OCI-LY1 (cell line): ENCODE data around the gene MAN2C1.

Source experiments
- EZH2 ChIP-seq: fragments of 200-600 bp; sonication (generic), shearing (Covaris generic); IDR thresholded peaks from 2 replicates; pipeline ENCODE4 v1.8.0; 2017; ENCODE audit warnings: borderline replicate concordance, mixed run types, mild to moderate bottlenecking, antibody characterized with exemption, low read length, moderate library complexity, mixed read lengths
- TF ChIP-seq, protein P1 (sequence below): fragments of 200-600 bp; sonication (generic), shearing (Covaris generic); IDR thresholded peaks from 2 replicates; pipeline ENCODE4 v1.5.1; 2017; ENCODE audit warnings: mild to moderate bottlenecking, antibody characterized with exemption, low read length, moderate library complexity, mixed read lengths

DNA sequence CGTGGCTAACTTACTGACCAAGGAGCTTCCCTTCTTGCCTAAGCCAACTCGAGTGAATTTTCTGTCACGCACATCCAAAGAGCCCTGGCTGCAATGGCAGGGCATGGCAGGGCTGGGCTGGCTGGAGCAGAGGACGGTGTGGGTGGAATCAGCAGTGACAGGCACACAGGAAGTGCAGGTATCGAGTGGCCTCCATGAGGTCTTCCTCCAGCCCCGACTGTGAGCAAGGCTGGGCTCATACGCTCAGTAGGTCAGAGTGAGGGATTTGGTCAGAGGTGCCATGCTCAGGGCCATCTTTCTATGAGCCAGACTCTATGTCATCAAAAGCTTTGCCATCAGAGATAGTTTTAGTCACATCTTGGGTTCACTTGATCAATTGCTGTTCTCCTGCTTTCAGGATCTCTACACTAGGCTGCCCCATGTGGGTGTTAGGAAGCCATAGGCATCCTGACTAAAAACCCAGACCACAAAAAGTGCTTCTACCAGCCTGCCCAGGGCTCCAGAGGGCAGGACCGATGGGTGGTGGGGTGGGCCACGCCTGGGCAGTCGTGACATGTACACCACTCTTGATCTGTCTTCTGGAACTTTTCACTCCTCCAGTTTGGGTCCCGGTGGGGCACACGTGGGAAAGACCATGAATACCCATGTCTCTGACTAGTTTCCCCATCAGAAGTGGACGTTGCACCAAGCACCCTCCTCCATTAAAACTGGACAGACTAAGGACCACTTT lies 55.1 kb downstream of the MAN2C1 start:
- TF ChIP-seq, protein P1, sequence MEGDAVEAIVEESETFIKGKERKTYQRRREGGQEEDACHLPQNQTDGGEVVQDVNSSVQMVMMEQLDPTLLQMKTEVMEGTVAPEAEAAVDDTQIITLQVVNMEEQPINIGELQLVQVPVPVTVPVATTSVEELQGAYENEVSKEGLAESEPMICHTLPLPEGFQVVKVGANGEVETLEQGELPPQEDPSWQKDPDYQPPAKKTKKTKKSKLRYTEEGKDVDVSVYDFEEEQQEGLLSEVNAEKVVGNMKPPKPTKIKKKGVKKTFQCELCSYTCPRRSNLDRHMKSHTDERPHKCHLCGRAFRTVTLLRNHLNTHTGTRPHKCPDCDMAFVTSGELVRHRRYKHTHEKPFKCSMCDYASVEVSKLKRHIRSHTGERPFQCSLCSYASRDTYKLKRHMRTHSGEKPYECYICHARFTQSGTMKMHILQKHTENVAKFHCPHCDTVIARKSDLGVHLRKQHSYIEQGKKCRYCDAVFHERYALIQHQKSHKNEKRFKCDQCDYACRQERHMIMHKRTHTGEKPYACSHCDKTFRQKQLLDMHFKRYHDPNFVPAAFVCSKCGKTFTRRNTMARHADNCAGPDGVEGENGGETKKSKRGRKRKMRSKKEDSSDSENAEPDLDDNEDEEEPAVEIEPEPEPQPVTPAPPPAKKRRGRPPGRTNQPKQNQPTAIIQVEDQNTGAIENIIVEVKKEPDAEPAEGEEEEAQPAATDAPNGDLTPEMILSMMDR, result no peak
- TF ChIP-seq EZH2, result no peak
